Measurements from ENCODE around the gene IGFBP2. TPM values are rescaled to one million over a fixed set of nuclear protein-coding genes. Genes with fewer than 3 reads are reported as not detected.

The IGFBP2 gene
- total and polyA plus RNA-seq, 2 experiments from 2014 or later: 163 to 338 TPM

GRCh38 chr2:216683846-216684245 is 50.6 kb downstream of the IGFBP2 start:
- H3K4me1 ChIP-seq (ENCODE audit: insufficient read depth): peaks cover 7% of the 10 kb centered on the region
- no peaks in the 10 kb centered on the region for H3K9me3 ChIP-seq (ENCODE audit: low read depth)
- no peak overlapping the region for H3K4me3 ChIP-seq
- H2AFZ ChIP-seq: no peak overlapping the region
- H4K20me1 ChIP-seq (ENCODE audit: insufficient read depth, poor library complexity, severe bottlenecking): peaks cover 55% of the 10 kb centered on the region
- TF ChIP-seq EZH2phosphoT487 (IDR thresholded peaks at IDR 0.05; ENCODE audit: low read depth, severe bottlenecking, unreplicated experiment) (no peak), EZH2 (IDR thresholded peaks at IDR 0.05; ENCODE audit: borderline replicate concordance) (no peak), CTCF (IDR thresholded peaks at IDR 0.05; ENCODE audit: poor library complexity) (no peak)
- no peaks in the 10 kb centered on the region for H3K27me3 ChIP-seq
- DNase-seq (ENCODE audit: low spot score): peak; percentile 82
- H3K9me2 ChIP-seq (replicated peaks; ENCODE audit: insufficient read depth): no peaks in the 10 kb centered on the region
- peak overlapping the region; percentile 32 for H3K27ac ChIP-seq
- 68% methylated on average over 3 of the region's 3 CpGs for WGBS (ENCODE audit: low lambda C conversion rate, missing lambda C conversion rate)
- H3K79me2 ChIP-seq: peaks cover 28% of the 10 kb centered on the region
- H3K4me2 ChIP-seq: peak overlapping the region; percentile 1
- no peaks in the 10 kb centered on the region for H3K36me3 ChIP-seq (replicated peaks; ENCODE audit: insufficient read depth, low read depth)

- Histone ChIP-seq H3K27ac (no peak overlapping the region), H3K27me3 (no peaks in the 10 kb centered on the region), H3K4me3 (no peak overlapping the region), H4K20me1 (ENCODE audit: insufficient read depth, poor library complexity, severe bottlenecking) (peaks cover 59% of the 10 kb centered on the region), H2AFZ (no peak overlapping the region), H3K79me2 (peaks cover 44% of the 10 kb centered on the region), H3K4me2 (no peak overlapping the region), H3K4me1 (ENCODE audit: insufficient read depth) (peaks cover 13% of the 10 kb centered on the region), H3K9me2 (replicated peaks; ENCODE audit: insufficient read depth) (no peaks in the 10 kb centered on the region), H3K9me3 (ENCODE audit: low read depth) (no peaks in the 10 kb centered on the region), H3K36me3 (replicated peaks; ENCODE audit: insufficient read depth, low read depth) (no peaks in the 10 kb centered on the region)
- WGBS (ENCODE audit: low lambda C conversion rate, missing lambda C conversion rate): 82% methylated on average over 5 of the region's 5 CpGs
- TF ChIP-seq CTCF (IDR thresholded peaks at IDR 0.05; ENCODE audit: poor library complexity) (no peak), EZH2phosphoT487 (IDR thresholded peaks at IDR 0.05; ENCODE audit: low read depth, severe bottlenecking, unreplicated experiment) (no peak), EZH2 (IDR thresholded peaks at IDR 0.05; ENCODE audit: borderline replicate concordance) (no peak)
- no peak for DNase-seq (ENCODE audit: low spot score)
These were observed 52.2 kb downstream of the IGFBP2 start for GRCh38 chr2:216685327-216685875.

- Histone ChIP-seq H3K36me3 (replicated peaks; ENCODE audit: insufficient read depth, low read depth) (no peaks in the 10 kb centered on the region), H3K27ac (no peak overlapping the region)
These were observed 53.9 kb downstream of the IGFBP2 start for GRCh38 chr2:216687111-216687510.

More at GRCh38 chr2:216687111-216687510, 53.9 kb downstream of the IGFBP2 start:
- H3K27me3 ChIP-seq: no peaks in the 10 kb centered on the region
- no peaks in the 10 kb centered on the region for H3K9me3 ChIP-seq (ENCODE audit: low read depth)
- no peak for DNase-seq (ENCODE audit: low spot score)
- TF ChIP-seq EZH2phosphoT487 (IDR thresholded peaks at IDR 0.05; ENCODE audit: low read depth, severe bottlenecking, unreplicated experiment) (no peak), EZH2 (IDR thresholded peaks at IDR 0.05; ENCODE audit: borderline replicate concordance) (no peak), CTCF (IDR thresholded peaks at IDR 0.05; ENCODE audit: poor library complexity) (no peak)
- no peaks in the 10 kb centered on the region for H3K9me2 ChIP-seq (replicated peaks; ENCODE audit: insufficient read depth)
- peaks cover 54% of the 10 kb centered on the region for H4K20me1 ChIP-seq (ENCODE audit: insufficient read depth, poor library complexity, severe bottlenecking)
- peaks cover 48% of the 10 kb centered on the region for H3K79me2 ChIP-seq
- no peak overlapping the region for H2AFZ ChIP-seq
- no peak overlapping the region for H3K4me3 ChIP-seq
- 85% methylated on average over 5 of the region's 5 CpGs for WGBS (ENCODE audit: low lambda C conversion rate, missing lambda C conversion rate)
- no peak overlapping the region for H3K4me2 ChIP-seq
- H3K4me1 ChIP-seq (ENCODE audit: insufficient read depth): peaks cover 16% of the 10 kb centered on the region
